ENCODE data around the gene OR13C4.

OR13C4 gene

DNA sequence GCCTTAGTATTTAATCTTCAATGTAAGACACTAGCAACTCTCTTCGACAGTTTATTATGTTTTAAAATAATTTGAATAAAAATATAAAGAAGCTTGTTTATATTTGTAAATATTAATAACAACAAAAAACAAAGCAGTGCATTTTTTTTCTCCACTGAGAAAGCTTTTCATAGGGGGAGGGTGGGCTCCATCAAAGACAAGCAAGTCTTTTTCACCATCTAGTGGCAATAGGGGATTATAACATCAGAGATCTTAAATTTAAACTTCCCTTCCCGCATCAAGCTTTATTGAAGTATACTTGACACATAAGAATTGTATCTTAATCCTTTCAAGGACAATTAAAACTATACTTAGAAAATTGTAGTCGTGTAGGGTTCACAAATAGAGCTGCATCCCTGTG, 32.2 kb downstream of the OR13C4 start:
- no peak overlapping the region for H3K4me3 Mint-ChIP-seq
- H3K36me3 Mint-ChIP-seq, result no peaks in the 10 kb centered on the region
- H3K4me1 Mint-ChIP-seq, result no peaks in the 10 kb centered on the region
- H3K9me3 Mint-ChIP-seq, result peaks cover 7% of the 10 kb centered on the region
- H3K27me3 Mint-ChIP-seq, result no peaks in the 10 kb centered on the region
- H3K27ac Mint-ChIP-seq, result no peak overlapping the region

- no peaks in the 10 kb centered on the region for H3K27me3 Mint-ChIP-seq
- no peaks in the 10 kb centered on the region for H3K36me3 Mint-ChIP-seq
- no peaks in the 10 kb centered on the region for H3K4me1 Mint-ChIP-seq
- H3K4me3 Mint-ChIP-seq, result no peak overlapping the region
- no peak overlapping the region for H3K27ac Mint-ChIP-seq
- no peaks in the 10 kb centered on the region for H3K9me3 Mint-ChIP-seq
Observed at GRCh38 chr9:104485014-104485413, 42.0 kb downstream of the OR13C4 start.

DNA sequence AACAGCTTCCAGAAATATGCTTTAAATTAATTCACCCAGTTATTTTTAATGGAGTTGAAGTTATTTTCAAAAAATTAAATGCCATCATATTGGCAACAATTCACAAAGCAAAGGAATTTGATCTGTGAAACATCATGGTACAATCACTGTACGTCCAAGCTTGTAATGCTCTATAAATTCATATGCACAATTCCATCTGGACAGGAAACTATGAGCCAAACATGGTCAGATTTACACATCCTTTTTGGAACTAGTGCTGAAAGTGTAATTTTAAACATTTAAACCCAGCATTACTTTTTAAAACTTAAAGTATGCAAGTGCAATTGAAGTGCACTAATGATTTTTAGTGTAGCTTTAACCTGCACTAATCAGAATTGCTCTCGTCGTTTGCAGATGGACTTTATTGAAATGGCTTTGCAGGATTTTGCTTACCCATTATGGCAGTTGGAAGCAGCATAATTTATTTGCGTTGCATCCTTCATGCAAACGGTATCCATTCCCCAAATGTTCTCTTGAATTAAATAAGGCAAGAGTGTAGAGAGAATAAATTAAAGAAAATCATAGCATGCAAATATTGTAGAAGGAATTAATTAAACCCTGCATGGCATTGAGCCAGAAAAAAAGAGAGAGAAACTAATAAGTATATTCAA, 44.0 kb downstream of the OR13C4 start:
- no peak overlapping the region for H3K4me3 Mint-ChIP-seq
- H3K4me1 Mint-ChIP-seq, result no peaks in the 10 kb centered on the region
- H3K27ac Mint-ChIP-seq, result no peak overlapping the region
- H3K27me3 Mint-ChIP-seq, result no peaks in the 10 kb centered on the region
- H3K9me3 Mint-ChIP-seq, result no peaks in the 10 kb centered on the region
- H3K36me3 Mint-ChIP-seq, result no peaks in the 10 kb centered on the region
